SU-DHL-6 (cell line): ENCODE measurements around the gene TBCK.

ENCODE experiments used
- H2AFZ ChIP-seq: fragments of 200-600 bp; sonication (generic); 2 replicates; pipeline ENCODE4 v1.6.1; 2014; ENCODE audit warnings: low read depth, mild to moderate bottlenecking, moderate library complexity, mixed read lengths, antibody characterized with exemption, low read length; ENCODE audit not compliant: severe bottlenecking
- H3F3A ChIP-seq: fragments of 200-600 bp; shearing (Covaris generic); 2 replicates; pipeline ENCODE4 v1.6.0; 2016; ENCODE audit warnings: antibody characterized with exemption, mild to moderate bottlenecking; ENCODE audit not compliant: insufficient read depth
- H3K27ac ChIP-seq: fragments of 200-600 bp; sonication (generic); 2 replicates; pipeline ENCODE4 v1.5.1; 2016; ENCODE audit warnings: low read depth, mild to moderate bottlenecking, low read length, moderate library complexity, mixed read lengths
- H3K27me3 ChIP-seq: fragments of 200-600 bp; sonication (generic), shearing (Covaris generic); 2 replicates; pipeline ENCODE4 v1.6.0; 2014; ENCODE audit warnings: mild to moderate bottlenecking, low read length
- H3K36me3 ChIP-seq: fragments of 200-600 bp; sonication (generic); 2 replicates; pipeline ENCODE4 v1.6.1; 2014; ENCODE audit warnings: mild to moderate bottlenecking, low read length, mixed read lengths
- H3K4me2 ChIP-seq: fragments of 300-600, 200-600 bp; shearing (Covaris generic), sonication (generic); 2 replicates; pipeline ENCODE4 v1.6.0; 2014; ENCODE audit warnings: low read length, low read depth, mild to moderate bottlenecking; ENCODE audit not compliant: poor library complexity, severe bottlenecking
- H3K4me3 ChIP-seq: fragments of 200-600 bp; sonication (generic); 2 replicates; pipeline ENCODE4 v1.5.1; 2014; ENCODE audit warnings: antibody characterized with exemption, low read length, mild to moderate bottlenecking, mixed read lengths; ENCODE audit not compliant: insufficient read depth, poor library complexity, severe bottlenecking
- H3K79me2 ChIP-seq: fragments of 200-600 bp; sonication (generic); 2 replicates; pipeline ENCODE4 v1.6.1; 2014; ENCODE audit warnings: mild to moderate bottlenecking, low read length, moderate library complexity; ENCODE audit not compliant: insufficient read depth
- H3K9ac ChIP-seq: fragments of 200-600 bp; sonication (generic); 2 replicates; pipeline ENCODE4 v1.7.0; 2014; ENCODE audit warnings: mild to moderate bottlenecking, low read length
- H3K9me2 ChIP-seq: fragments of 200-600 bp; sonication (generic); replicated peaks from 2 replicates; pipeline ENCODE4 v1.6.1; 2014; ENCODE audit warnings: low read length; ENCODE audit not compliant: insufficient read depth
- H3K9me3 ChIP-seq: fragments of 200-600 bp; sonication (generic); 2 replicates; pipeline ENCODE4 v1.6.1; 2014; ENCODE audit warnings: low read length, mixed read lengths; ENCODE audit not compliant: insufficient read depth
- H4K20me1 ChIP-seq: fragments of 200-600 bp; sonication (generic); 2 replicates; pipeline ENCODE4 v1.6.1; 2014; ENCODE audit warnings: low read depth, mild to moderate bottlenecking, antibody characterized with exemption, low read length, moderate library complexity, mixed read lengths
- CTCF ChIP-seq: fragments of 200-600 bp; sonication (generic); IDR thresholded peaks from one replicate; pipeline ENCODE4 v1.5.1; 2017; ENCODE audit warnings: antibody characterized with exemption, mild to moderate bottlenecking, low read length, moderate library complexity; ENCODE audit not compliant: insufficient read depth, poor library complexity, severe bottlenecking
- EZH2phosphoT487 ChIP-seq: fragments of 200-600 bp; sonication (generic), shearing (Covaris generic); conservative IDR thresholded peaks from 2 replicates; pipeline ENCODE4 v1.6.1; 2018; ENCODE audit warnings: mild to moderate bottlenecking, antibody characterized with exemption, low read length, moderate library complexity, mixed read lengths

TBCK gene

GRCh38 chr4:106247600-106247999 lies 68.4 kb downstream of the TBCK start:
- Histone ChIP-seq H3K9me2 (no peaks in the 10 kb centered on the region), H3K9ac (no peak overlapping the region), H3K79me2 (no peaks in the 10 kb centered on the region), H4K20me1 (no peaks in the 10 kb centered on the region), H3K27me3 (no peaks in the 10 kb centered on the region), H3K4me2 (no peak overlapping the region), H3K4me3 (no peak overlapping the region), H3F3A (no peaks in the 10 kb centered on the region), H3K27ac (no peak overlapping the region), H3K36me3 (no peaks in the 10 kb centered on the region), H3K9me3 (no peaks in the 10 kb centered on the region), H2AFZ (no peak overlapping the region)
- TF ChIP-seq CTCF = no peak
- TF ChIP-seq EZH2phosphoT487 = no peak

GRCh38 chr4:106246441-106246840 lies 69.6 kb downstream of the TBCK start:
- Histone ChIP-seq H3K79me2 (no peaks in the 10 kb centered on the region), H3K9me3 (no peaks in the 10 kb centered on the region), H3K27ac (no peak overlapping the region), H3K9me2 (no peaks in the 10 kb centered on the region), H4K20me1 (no peaks in the 10 kb centered on the region), H3K27me3 (no peaks in the 10 kb centered on the region), H3K4me2 (no peak overlapping the region), H3K36me3 (no peaks in the 10 kb centered on the region), H3K4me3 (no peak overlapping the region), H3K9ac (no peak overlapping the region), H2AFZ (no peak overlapping the region), H3F3A (no peaks in the 10 kb centered on the region)
- TF ChIP-seq CTCF (no peak), EZH2phosphoT487 (no peak)

GRCh38 chr4:106245176-106245575 lies 70.8 kb downstream of the TBCK start:
- Histone ChIP-seq H3K27me3 (no peaks in the 10 kb centered on the region), H3K9me3 (no peaks in the 10 kb centered on the region), H3K9me2 (no peaks in the 10 kb centered on the region), H3K79me2 (no peaks in the 10 kb centered on the region), H3K36me3 (no peaks in the 10 kb centered on the region), H3K4me2 (no peak overlapping the region), H3K9ac (no peak overlapping the region), H3K4me3 (no peak overlapping the region), H3K27ac (no peak overlapping the region), H3F3A (no peaks in the 10 kb centered on the region), H4K20me1 (no peaks in the 10 kb centered on the region), H2AFZ (no peak overlapping the region)
- no peak for TF ChIP-seq CTCF
- TF ChIP-seq EZH2phosphoT487 = no peak
